ENCODE data around the gene TARS3.

DNA sequence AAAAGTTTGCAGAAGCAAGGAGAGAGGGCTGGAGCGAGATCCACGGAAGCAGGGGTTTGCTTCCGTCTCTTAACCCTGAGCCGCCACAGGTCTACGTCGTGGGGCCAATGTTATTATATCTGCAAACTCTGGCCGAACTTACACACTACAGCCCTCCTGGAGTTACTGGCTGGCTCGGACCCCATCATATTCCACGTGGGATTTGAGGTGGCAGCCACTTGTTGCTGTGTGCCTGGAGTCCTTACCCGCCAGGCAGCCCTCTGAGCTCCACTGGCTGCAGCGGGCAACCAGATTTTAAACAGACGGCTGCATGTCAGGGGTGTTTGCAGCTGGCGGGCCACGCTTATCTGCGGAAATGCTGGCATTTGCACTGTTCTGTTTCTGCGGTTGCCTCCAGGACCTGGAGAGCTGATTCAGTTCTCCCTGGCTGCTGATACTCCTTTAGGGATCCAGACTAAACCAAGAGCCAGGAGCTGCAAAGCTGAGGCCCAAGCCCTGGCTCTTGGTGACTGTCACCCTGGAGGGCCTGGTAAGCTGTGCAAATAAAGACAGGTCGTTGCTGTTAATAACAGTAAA is 106.8 kb downstream of the TARS3 start:
- TF ChIP-seq, protein P1, sequence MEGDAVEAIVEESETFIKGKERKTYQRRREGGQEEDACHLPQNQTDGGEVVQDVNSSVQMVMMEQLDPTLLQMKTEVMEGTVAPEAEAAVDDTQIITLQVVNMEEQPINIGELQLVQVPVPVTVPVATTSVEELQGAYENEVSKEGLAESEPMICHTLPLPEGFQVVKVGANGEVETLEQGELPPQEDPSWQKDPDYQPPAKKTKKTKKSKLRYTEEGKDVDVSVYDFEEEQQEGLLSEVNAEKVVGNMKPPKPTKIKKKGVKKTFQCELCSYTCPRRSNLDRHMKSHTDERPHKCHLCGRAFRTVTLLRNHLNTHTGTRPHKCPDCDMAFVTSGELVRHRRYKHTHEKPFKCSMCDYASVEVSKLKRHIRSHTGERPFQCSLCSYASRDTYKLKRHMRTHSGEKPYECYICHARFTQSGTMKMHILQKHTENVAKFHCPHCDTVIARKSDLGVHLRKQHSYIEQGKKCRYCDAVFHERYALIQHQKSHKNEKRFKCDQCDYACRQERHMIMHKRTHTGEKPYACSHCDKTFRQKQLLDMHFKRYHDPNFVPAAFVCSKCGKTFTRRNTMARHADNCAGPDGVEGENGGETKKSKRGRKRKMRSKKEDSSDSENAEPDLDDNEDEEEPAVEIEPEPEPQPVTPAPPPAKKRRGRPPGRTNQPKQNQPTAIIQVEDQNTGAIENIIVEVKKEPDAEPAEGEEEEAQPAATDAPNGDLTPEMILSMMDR (IDR thresholded peaks at IDR 0.05): no peak
- TF ChIP-seq POLR2A (IDR thresholded peaks at IDR 0.05): no peak

Data from heart left ventricle (tissue), 13 donors.